Trophoblast cell (in vitro differentiated cells and primary cell): Measurements from ENCODE around the gene SP6.
A peak's percentile ranks its signal among the peaks of the same experiment; 100 is the strongest.

Experiments
- DNase-seq, 2 donors: peaks; one replicate each; pipeline ENCODE4 v3.0.0-alpha.2; 2016
- H2AFZ ChIP-seq: 2 replicates; pipeline ENCODE4 v1.6.1; 2013; ENCODE audit warnings: low read length, moderate library complexity, mild to moderate bottlenecking; ENCODE audit not compliant: insufficient read depth, poor library complexity
- H2AK5ac ChIP-seq: 2 replicates; pipeline ENCODE4 v1.6.1; 2013; ENCODE audit warnings: mild to moderate bottlenecking, low read length
- H2BK120ac ChIP-seq: 2 replicates; pipeline ENCODE4 v1.6.1; 2013; ENCODE audit warnings: low read length, mild to moderate bottlenecking, moderate library complexity; ENCODE audit not compliant: insufficient read depth, poor library complexity
- H2BK12ac ChIP-seq: 2 replicates; pipeline ENCODE4 v1.6.1; 2013; ENCODE audit warnings: mild to moderate bottlenecking, low read length, moderate library complexity
- H2BK5ac ChIP-seq: 2 replicates; pipeline ENCODE4 v1.6.1; 2013; ENCODE audit warnings: low read length, low read depth, moderate library complexity, mild to moderate bottlenecking; ENCODE audit not compliant: poor library complexity
- H3K14ac ChIP-seq: 2 replicates; pipeline ENCODE4 v1.6.1; 2013; ENCODE audit warnings: mild to moderate bottlenecking, low read length
- H3K18ac ChIP-seq: 2 replicates; pipeline ENCODE4 v1.6.1; 2013; ENCODE audit warnings: mild to moderate bottlenecking, low read length
- H3K23ac ChIP-seq: 2 replicates; pipeline ENCODE4 v1.6.1; 2013; ENCODE audit warnings: low read length
- H3K27ac ChIP-seq: 2 replicates; pipeline ENCODE4 v1.5.1; 2013; ENCODE audit warnings: low read depth, mild to moderate bottlenecking, inconsistent platforms, low read length, moderate library complexity
- H3K27me3 ChIP-seq: 2 replicates; pipeline ENCODE4 v1.6.1; 2013; ENCODE audit warnings: inconsistent platforms, mild to moderate bottlenecking, low read length, moderate library complexity; ENCODE audit not compliant: insufficient read depth
- H3K36me3 ChIP-seq, 2 experiments: 1 replicate in 1 of 2; 2 replicates in 1 of 2; pipeline ENCODE4 v1.6.1; 2013; ENCODE audit warnings: low read length in 2 of 2, mild to moderate bottlenecking in 2 of 2, moderate library complexity in 1 of 2; ENCODE audit not compliant: insufficient read depth in 2 of 2, control insufficient read depth in 1 of 2
- H3K4ac ChIP-seq: 2 replicates; pipeline ENCODE4 v1.6.1; 2013; ENCODE audit warnings: low read depth, mild to moderate bottlenecking, low read length, moderate library complexity
- H3K4me1 ChIP-seq, 2 experiments: 1 replicate in 1 of 2; 2 replicates in 1 of 2; pipeline ENCODE4 v1.6.1; 2013; ENCODE audit warnings: low read length in 2 of 2, mild to moderate bottlenecking in 2 of 2, moderate library complexity in 1 of 2; ENCODE audit not compliant: insufficient read depth in 2 of 2, control insufficient read depth in 1 of 2
- H3K4me2 ChIP-seq: 2 replicates; pipeline ENCODE4 v1.6.1; 2013; ENCODE audit warnings: inconsistent platforms, mild to moderate bottlenecking, low read length, moderate library complexity
- H3K4me3 ChIP-seq: 2 replicates; pipeline ENCODE4 v1.5.1; 2013; ENCODE audit warnings: mild to moderate bottlenecking, low read depth, low read length, inconsistent platforms
- H3K79me1 ChIP-seq: one replicate; pipeline ENCODE4 v1.6.1; 2013; ENCODE audit warnings: low read length
- H3K79me2 ChIP-seq: 2 replicates; pipeline ENCODE4 v1.6.1; 2013; ENCODE audit warnings: low read length, mild to moderate bottlenecking; ENCODE audit not compliant: control insufficient read depth, insufficient read depth, poor library complexity
- H3K9ac ChIP-seq: 2 replicates; pipeline ENCODE4 v1.6.1; 2013; ENCODE audit warnings: mild to moderate bottlenecking, low read length
- H3K9me3 ChIP-seq: 2 replicates; pipeline ENCODE4 v1.6.1; 2013; ENCODE audit warnings: low read depth, mild to moderate bottlenecking, control low read depth, inconsistent platforms, low read length; ENCODE audit not compliant: insufficient read depth
- H4K12ac ChIP-seq: 2 replicates; pipeline ENCODE4 v1.6.1; 2013; ENCODE audit warnings: low read depth, mild to moderate bottlenecking, low read length, moderate library complexity
- H4K8ac ChIP-seq: 2 replicates; pipeline ENCODE4 v1.6.1; 2013; ENCODE audit warnings: low read depth, mild to moderate bottlenecking, low read length, moderate library complexity
- H4K91ac ChIP-seq: one replicate; pipeline ENCODE4 v1.6.1; 2013; ENCODE audit warnings: low read depth, mild to moderate bottlenecking, low read length, moderate library complexity
- WGBS: extraction: QIAGEN DNeasy Blood & Tissue Kit; methylation state at CpG from one replicate; pipeline ENCODE4 v1.1.7; 2013; ENCODE audit warnings: missing lambda C conversion rate; ENCODE audit not compliant: insufficient read length, insufficient coverage; ENCODE audit errors: extremely low coverage; 5-methylcytosine and 5-hydroxymethylcytosine counted together

SP6 gene

DNA sequence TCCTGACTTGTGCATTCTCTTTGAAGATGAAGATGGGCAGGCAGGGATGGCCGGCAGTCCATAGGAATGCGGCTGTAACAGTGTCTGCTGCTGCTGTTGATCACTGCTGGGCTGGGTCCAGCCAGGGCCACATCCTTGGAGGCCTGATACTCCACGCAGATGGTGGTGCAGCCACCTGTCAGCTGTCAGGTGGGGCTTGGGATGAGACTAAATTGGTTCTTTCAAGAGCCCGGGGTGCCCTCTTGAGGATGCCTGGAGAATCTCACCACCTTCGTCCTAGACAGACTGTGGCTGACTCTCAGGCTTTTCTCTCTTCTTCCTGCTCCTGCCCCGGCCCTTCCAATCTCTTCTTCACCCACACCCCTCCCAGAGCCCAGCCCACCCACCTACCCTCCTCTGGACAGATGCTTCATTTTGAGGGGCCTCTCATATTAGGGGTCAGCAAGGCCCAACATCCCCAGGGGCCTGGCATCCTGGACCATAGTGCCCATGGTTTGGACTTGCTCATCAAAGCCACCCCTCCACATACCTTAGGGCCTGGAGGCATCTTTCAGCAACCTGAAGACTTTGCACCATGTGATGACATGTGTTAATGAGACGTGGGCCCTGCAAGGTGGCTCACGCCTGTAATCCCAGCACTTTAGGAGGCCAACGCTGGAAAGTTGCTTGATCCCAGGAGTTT lies 48.5 kb downstream of the SP6 start:
- H3K14ac ChIP-seq, result no peak overlapping the region
- no peak overlapping the region for H3K18ac ChIP-seq
- H3K79me2 ChIP-seq, result no peaks in the 10 kb centered on the region
- WGBS, result no CpG with 5 or more reads among the region's 9 CpGs
- peak overlapping the region; percentile 8 for H2AFZ ChIP-seq
- H2AK5ac ChIP-seq, result no peak overlapping the region
- no peak overlapping the region for H2BK12ac ChIP-seq
- no peak overlapping the region for H3K4ac ChIP-seq
- H3K9me3 ChIP-seq, result no peaks in the 10 kb centered on the region
- no peak overlapping the region for H2BK120ac ChIP-seq
- no peak overlapping the region for H3K23ac ChIP-seq
- peaks cover 3 to 7% of the 10 kb centered on the region in 2 experiments for H3K36me3 ChIP-seq
- peak; percentile 56 to 66 for DNase-seq
- H3K27ac ChIP-seq, result no peak overlapping the region
- no peak overlapping the region for H4K8ac ChIP-seq
- H3K4me3 ChIP-seq, result no peak overlapping the region
- no peaks in the 10 kb centered on the region for H3K4me1 ChIP-seq
- no peak overlapping the region for H2BK5ac ChIP-seq
- no peak overlapping the region for H3K4me2 ChIP-seq
- no peaks in the 10 kb centered on the region for H3K27me3 ChIP-seq
- H3K9ac ChIP-seq, result no peak overlapping the region
- H4K12ac ChIP-seq, result no peak overlapping the region
- H4K91ac ChIP-seq, result no peak overlapping the region
- no peaks in the 10 kb centered on the region for H3K79me1 ChIP-seq

DNA sequence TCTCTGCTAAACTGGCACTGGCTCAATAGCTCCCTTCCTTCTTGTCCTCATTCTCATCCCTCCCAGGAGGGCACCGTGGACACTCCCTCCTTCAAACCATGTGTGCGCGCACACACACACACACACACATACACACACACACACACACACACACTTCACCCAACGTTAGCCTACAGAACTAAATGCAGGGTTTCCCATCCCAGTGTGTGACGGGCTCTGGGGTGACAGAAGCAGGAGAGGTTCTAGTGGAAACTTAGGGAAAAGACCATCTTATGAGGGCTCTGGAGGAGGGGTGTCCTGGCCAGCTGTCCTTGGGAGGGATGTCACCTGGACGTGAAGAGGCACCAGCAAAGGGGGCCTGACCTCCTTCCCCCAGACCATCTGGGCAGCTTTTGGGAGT lies 49.1 kb downstream of the SP6 start:
- H3K9ac ChIP-seq, result no peak overlapping the region
- H3K79me2 ChIP-seq, result no peaks in the 10 kb centered on the region
- H3K4me3 ChIP-seq, result no peak overlapping the region
- H2AFZ ChIP-seq, result peak overlapping the region; percentile 8
- no CpG with 5 or more reads among the region's 6 CpGs for WGBS
- no peak overlapping the region for H3K18ac ChIP-seq
- H3K79me1 ChIP-seq, result no peaks in the 10 kb centered on the region
- H3K4ac ChIP-seq, result no peak overlapping the region
- no peak overlapping the region for H3K14ac ChIP-seq
- H4K8ac ChIP-seq, result no peak overlapping the region
- no peak overlapping the region for H4K12ac ChIP-seq
- no peak overlapping the region for H3K4me2 ChIP-seq
- H3K27ac ChIP-seq, result no peak overlapping the region
- no peak for DNase-seq
- no peaks in the 10 kb centered on the region for H3K27me3 ChIP-seq
- H2BK12ac ChIP-seq, result no peak overlapping the region
- no peak overlapping the region for H2AK5ac ChIP-seq
- no peaks in the 10 kb centered on the region for H3K4me1 ChIP-seq
- no peak overlapping the region for H4K91ac ChIP-seq
- no peak overlapping the region for H3K23ac ChIP-seq
- no peak overlapping the region for H2BK120ac ChIP-seq
- H3K9me3 ChIP-seq, result no peaks in the 10 kb centered on the region
- peaks cover 0 to 1% of the 10 kb centered on the region in 2 experiments for H3K36me3 ChIP-seq
- no peak overlapping the region for H2BK5ac ChIP-seq

- Histone ChIP-seq H4K12ac (no peak overlapping the region), H3K14ac (no peak overlapping the region), H3K79me1 (no peaks in the 10 kb centered on the region), H3K27me3 (no peaks in the 10 kb centered on the region), H4K91ac (no peak overlapping the region), H3K4ac (no peak overlapping the region), H2BK5ac (no peak overlapping the region), H3K36me3 (no peaks in the 10 kb centered on the region), H3K4me2 (no peak overlapping the region), H3K9me3 (no peaks in the 10 kb centered on the region), H2BK120ac (no peak overlapping the region), H3K79me2 (no peaks in the 10 kb centered on the region), H3K4me3 (no peak overlapping the region), H3K9ac (no peak overlapping the region), H2BK12ac (no peak overlapping the region), H3K18ac (no peak overlapping the region), H2AFZ (no peak overlapping the region), H3K4me1 (no peaks in the 10 kb centered on the region), H4K8ac (no peak overlapping the region), H3K23ac (no peak overlapping the region), H2AK5ac (no peak overlapping the region), H3K27ac (no peak overlapping the region)
- no CpG with 5 or more reads among the region's 4 CpGs for WGBS
- DNase-seq, result no peak
Measured at GRCh38 chr17:47801176-47801765, 49.7 kb downstream of the SP6 start.

GRCh38 chr17:47800686-47801085 lies 50.3 kb downstream of the SP6 start:
- H3K4me1 ChIP-seq, result no peaks in the 10 kb centered on the region
- H2BK5ac ChIP-seq, result no peak overlapping the region
- no peak overlapping the region for H3K9ac ChIP-seq
- H3K18ac ChIP-seq, result no peak overlapping the region
- no peak overlapping the region for H2AFZ ChIP-seq
- H3K14ac ChIP-seq, result no peak overlapping the region
- no peaks in the 10 kb centered on the region for H3K27me3 ChIP-seq
- no peak overlapping the region for H2BK12ac ChIP-seq
- no peaks in the 10 kb centered on the region for H3K9me3 ChIP-seq
- H3K23ac ChIP-seq, result no peak overlapping the region
- DNase-seq, result no peak
- H3K4me2 ChIP-seq, result no peak overlapping the region
- H3K4ac ChIP-seq, result no peak overlapping the region
- no CpG with 5 or more reads among the region's 12 CpGs for WGBS
- H4K91ac ChIP-seq, result no peak overlapping the region
- H3K27ac ChIP-seq, result no peak overlapping the region
- no peak overlapping the region for H2BK120ac ChIP-seq
- H4K8ac ChIP-seq, result no peak overlapping the region
- H4K12ac ChIP-seq, result no peak overlapping the region
- H3K36me3 ChIP-seq, result no peaks in the 10 kb centered on the region
- no peaks in the 10 kb centered on the region for H3K79me1 ChIP-seq
- no peaks in the 10 kb centered on the region for H3K79me2 ChIP-seq
- no peak overlapping the region for H3K4me3 ChIP-seq
- H2AK5ac ChIP-seq, result no peak overlapping the region
